Coronary artery (tissue), 2 donors: ENCODE measurements around the gene CCNH.

ENCODE experiments used
- DNase-seq: peaks from one replicate; pipeline ENCODE4 v3.0.0-alpha.2; 2017; ENCODE audit warnings: low spot score
- H3K27ac ChIP-seq, 2 donors: fragments of 200-600 bp; sonication (generic); one replicate each; pipeline ENCODE4 v1.5.1; 2016 to 2019
- H3K4me3 ChIP-seq: fragments of 200-600 bp; sonication (generic); 2 replicates; pipeline ENCODE4 v1.5.1; 2016; ENCODE audit warnings: mild to moderate bottlenecking, moderate library complexity
- CTCF ChIP-seq: fragments of 200-600 bp; sonication (generic); IDR thresholded peaks from one replicate; pipeline ENCODE4 v1.5.1; 2019; ENCODE audit warnings: antibody characterized with exemption

The CCNH gene

GRCh38 chr5:87435144-87435694 lies 22.5 kb upstream of the CCNH start:
- no peak for TF ChIP-seq CTCF
- Histone ChIP-seq H3K27ac (no peak overlapping the region), H3K4me3 (no peak overlapping the region)
- no peak for DNase-seq

- no peak overlapping the region for H3K27ac ChIP-seq
- DNase-seq: no peak
- TF ChIP-seq CTCF: no peak
- no peak overlapping the region for H3K4me3 ChIP-seq
Measured at GRCh38 chr5:87434461-87434860, 21.7 kb upstream of the CCNH start.

- Histone ChIP-seq H3K4me3 (no peak overlapping the region), H3K27ac (no peak overlapping the region)
- TF ChIP-seq CTCF: no peak
- no peak for DNase-seq
Measured at GRCh38 chr5:87433945-87434344, 21.2 kb upstream of the CCNH start.

- no peak for DNase-seq
- no peak for TF ChIP-seq CTCF
- no peak overlapping the region for H3K4me3 ChIP-seq
- no peak overlapping the region for H3K27ac ChIP-seq
Measured at GRCh38 chr5:87432460-87432859, 19.7 kb upstream of the CCNH start.

GRCh38 chr5:87430863-87431457 lies 18.2 kb upstream of the CCNH start:
- DNase-seq: no peak
- no peak for TF ChIP-seq CTCF
- Histone ChIP-seq H3K4me3 (no peak overlapping the region), H3K27ac (no peak overlapping the region)

- DNase-seq: no peak
- no peak overlapping the region for H3K4me3 ChIP-seq
- no peak for TF ChIP-seq CTCF
- no peak overlapping the region for H3K27ac ChIP-seq
Measured at GRCh38 chr5:87423755-87424154, 11.0 kb upstream of the CCNH start.

GRCh38 chr5:87421307-87421706 lies 8.6 kb upstream of the CCNH start:
- DNase-seq: no peak
- Histone ChIP-seq H3K27ac (no peak overlapping the region), H3K4me3 (no peak overlapping the region)
- no peak for TF ChIP-seq CTCF
